Left lung (tissue), 10 donors: ENCODE results near the gene SLX4. TPM values are rescaled to one million over a fixed set of nuclear protein-coding genes. Genes with fewer than 3 reads are reported as not detected.

Experiments used
- ATAC-seq: fragments of 200-7000 bp; cut with Tn5 transposase; one replicate; pipeline ENCODE4 v1.9.1; 2020; ENCODE audit warnings: moderate library complexity
- DNase-seq, 4 donors: peaks; one replicate each; pipeline ENCODE4 v3.0.0-alpha.2; 2013 to 2020
- H3K27ac ChIP-seq, 2 donors: fragments of 200-600 bp; sonication (generic) in 1 of 2; one replicate each; pipeline versions ENCODE4 v1.5.0 to v1.8.0; 2020 to 2021
- H3K27me3 ChIP-seq, 2 donors: fragments of 200-600 bp; sonication (generic) in 1 of 2; one replicate each; pipeline versions ENCODE4 v1.5.0 to v1.8.0; 2020 to 2021
- H3K36me3 ChIP-seq, 2 donors: fragments of 200-600 bp; sonication (generic) in 1 of 2; one replicate each; pipeline versions ENCODE4 v1.5.0 to v1.8.0; 2020 to 2021
- H3K4me1 ChIP-seq, 2 donors: fragments of 200-600 bp; one replicate each; pipeline ENCODE4 v1.8.0; 2021
- H3K4me3 ChIP-seq, 2 donors: fragments of 200-600 bp; sonication (generic) in 1 of 2; one replicate each; pipeline versions ENCODE4 v1.5.0 to v1.8.0; 2020 to 2021; ENCODE audit warnings: mild to moderate bottlenecking in 1 of 2
- H3K9me3 ChIP-seq, 2 donors: fragments of 200-600 bp; sonication (generic) in 1 of 2; one replicate each; pipeline versions ENCODE4 v1.5.0 to v1.8.0; 2020 to 2021
- CTCF ChIP-seq, 2 donors: fragments of 200-600 bp; sonication (generic) in 1 of 2; IDR thresholded peaks; one replicate each; pipeline versions ENCODE4 v1.5.0 to v1.8.0; 2021; ENCODE audit warnings: antibody characterized with exemption in 2 of 2
- intact Hi-C, 2 donors: fragments of 100-400 bp; cut with DNase I; formaldehyde crosslinking; loops; one replicate each; pipeline versions ENCODE4 v1.11.2 to v1.14.2; 2022
- polyA plus RNA-seq, 6 donors: library from polyadenylated mRNA; unstranded; fragments of 120-200 nt; gene quantifications; one replicate each; pipeline ENCODE4 v1.2.1, GENCODE V29; 2013; ENCODE audit not compliant: insufficient read length in 6 of 6
- total RNA-seq, 2 donors: library from RNA; stranded (reverse); fragmentation: NEBNext Ultra II Directional; extraction: Animal tissue kit (Norgen Biotek cat#: 25700); gene quantifications; one replicate each; pipeline ENCODE4 v1.2.1, GENCODE V29; 2021
- donor health status: DM: no; HTN: yes; CAD: no.
- donor health status: DM: no; HTN: no; CAD: no.

SLX4 gene
- total and polyA plus RNA-seq, 8 donors, result 6.7 to 8.1 (median 7.1) TPM

GRCh38 chr16:3580251-3580651, 31.2 kb downstream of the SLX4 start:
- intact Hi-C loops, result no loop called here
- H3K27ac ChIP-seq, result no peak overlapping the region
- H3K36me3 ChIP-seq, result peaks cover 0 to 35% of the 10 kb centered on the region in 2 donors
- no peak overlapping the region for H3K4me3 ChIP-seq
- no peaks in the 10 kb centered on the region for H3K9me3 ChIP-seq
- TF ChIP-seq CTCF (IDR thresholded peaks at IDR 0.05), result no peak
- H3K4me1 ChIP-seq, result peaks cover 0 to 43% of the 10 kb centered on the region in 2 donors
- DNase-seq, result peak in 1 of 4 donors; percentile 73
- no peak for ATAC-seq
- peaks cover 0 to 32% of the 10 kb centered on the region in 2 donors for H3K27me3 ChIP-seq

- Histone ChIP-seq H3K27me3 (peaks cover 0 to 32% of the 10 kb centered on the region in 2 donors), H3K9me3 (no peaks in the 10 kb centered on the region), H3K36me3 (peaks cover 0 to 35% of the 10 kb centered on the region in 2 donors), H3K4me1 (peaks cover 0 to 43% of the 10 kb centered on the region in 2 donors), H3K4me3 (no peak overlapping the region), H3K27ac (peak overlapping the region in 1 of 2 donors; percentile 48)
- DNase-seq (peak in 1 of 4 donors; percentile 27), ATAC-seq (no peak)
- TF ChIP-seq CTCF (IDR thresholded peaks at IDR 0.05), result no peak
- intact Hi-C loops, result no loop called here
These were observed 31.6 kb downstream of the SLX4 start for GRCh38 chr16:3579776-3580175.

GRCh38 chr16:3578610-3579551, 32.5 kb downstream of the SLX4 start:
- Histone ChIP-seq H3K27me3 (peaks cover 0 to 32% of the 10 kb centered on the region in 2 donors), H3K36me3 (peaks cover 0 to 27% of the 10 kb centered on the region in 2 donors), H3K4me1 (peaks cover 0 to 43% of the 10 kb centered on the region in 2 donors), H3K9me3 (no peaks in the 10 kb centered on the region), H3K4me3 (no peak overlapping the region), H3K27ac (peak overlapping the region in 1 of 2 donors; percentile 48)
- TF ChIP-seq CTCF (IDR thresholded peaks at IDR 0.05), result no peak
- ATAC-seq, result no peak
- intact Hi-C loops, result no loop called here
- peak in 1 of 4 donors; percentile 67 for DNase-seq

- TF ChIP-seq CTCF (IDR thresholded peaks at IDR 0.05), result no peak
- Histone ChIP-seq H3K36me3 (peaks cover 0 to 20% of the 10 kb centered on the region in 2 donors), H3K4me3 (no peak overlapping the region), H3K27ac (peak overlapping the region in 1 of 2 donors; percentile 0), H3K4me1 (peaks cover 0 to 43% of the 10 kb centered on the region in 2 donors), H3K27me3 (peaks cover 0 to 32% of the 10 kb centered on the region in 2 donors), H3K9me3 (no peaks in the 10 kb centered on the region)
- ATAC-seq (no peak), DNase-seq (no peak)
- intact Hi-C loops, result no loop called here
These were observed 33.3 kb downstream of the SLX4 start for GRCh38 chr16:3578121-3578520.

GRCh38 chr16:3577302-3577752, 34.1 kb downstream of the SLX4 start, which contains the start of gene NLRC3:
Gene NLRC3, minus strand, starts transcription at chr16:3577403. Its CDS starts 12,367 bp downstream, at chr16:3565036.
- no peaks in the 10 kb centered on the region for H3K9me3 ChIP-seq
- H3K27me3 ChIP-seq, result peaks cover 0 to 32% of the 10 kb centered on the region in 2 donors
- ATAC-seq (no peak), DNase-seq (peak in 1 of 4 donors; percentile 72)
- peak within 1 kb of the TSS in 1 of 2 donors; percentile 61 for H3K27ac ChIP-seq
- H3K4me3 ChIP-seq, result peak within 1 kb of the TSS in 1 of 2 donors; percentile 35
- peaks cover 0 to 43% of the 10 kb centered on the region in 2 donors for H3K4me1 ChIP-seq
- intact Hi-C loops, result no loop called here
- no peak for TF ChIP-seq CTCF (IDR thresholded peaks at IDR 0.05)
- peaks cover 0 to 12% of the 10 kb centered on the region in 2 donors for H3K36me3 ChIP-seq
